ENCODE results near the gene PTCH2.

DNA sequence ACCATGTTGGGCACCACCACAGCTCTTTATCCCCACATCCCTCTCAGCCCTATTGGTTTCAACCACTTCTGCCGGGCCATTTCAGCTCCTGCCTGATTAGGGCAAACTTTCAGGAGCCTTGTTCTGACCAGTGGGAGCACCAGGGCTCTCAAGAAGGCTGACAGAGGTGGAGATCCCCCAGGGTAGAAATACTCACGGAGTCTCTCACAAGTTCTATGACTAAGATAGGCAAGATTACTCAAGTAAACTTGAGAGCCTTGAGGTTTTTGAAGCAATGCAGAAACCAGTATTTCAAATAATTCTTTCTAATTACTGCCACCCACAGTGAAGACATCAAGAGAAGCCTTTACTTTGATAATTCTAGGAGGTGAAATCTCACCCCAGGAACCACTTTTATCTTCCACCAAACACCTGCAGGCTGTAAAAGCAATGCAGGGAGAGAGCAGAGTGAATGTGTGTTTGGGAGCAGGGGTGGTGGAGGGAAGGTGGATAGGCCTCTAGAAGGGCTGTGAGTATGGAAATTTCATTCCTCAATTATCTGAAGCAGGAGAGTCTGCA is 6.6 kb upstream of the PTCH2 start:
- TF ChIP-seq POLR2A (IDR thresholded peaks at IDR 0.05; ENCODE audit: low read depth, low read length) (no peak), POLR2AphosphoS5 (IDR thresholded peaks at IDR 0.05; ENCODE audit: low read depth, low read length) (no peak), TAF1 (IDR thresholded peaks at IDR 0.05; ENCODE audit: borderline replicate concordance, low read depth, low read length) (no peak)

Data from GM12892 (cell line).